Lower leg skin (tissue), 3 donors: Measurements from ENCODE around the gene SLC8A1.

Experiments
- CTCF ChIP-seq, 3 donors: fragments of 450-650 bp; IDR thresholded peaks; one replicate each; pipeline ENCODE4 v1.5.1; 2016; ENCODE audit warnings: antibody characterized with exemption in 3 of 3, mild to moderate bottlenecking in 3 of 3, moderate library complexity in 2 of 3
- POLR2A ChIP-seq, 2 donors: fragments of 450-650 bp; IDR thresholded peaks; one replicate each; pipeline ENCODE4 v1.6.1; 2016 to 2017; ENCODE audit warnings: antibody characterized with exemption in 2 of 2, mild to moderate bottlenecking in 1 of 2, moderate library complexity in 1 of 2

GRCh38 chr2:40405465-40405864 lies 46.4 kb downstream of the SLC8A1 start:
- TF ChIP-seq CTCF (IDR thresholded peaks at IDR 0.05) (no peak), POLR2A (IDR thresholded peaks at IDR 0.05) (no peak)
